ENCODE data around the gene TSPEAR. TPM values are rescaled to one million over a fixed set of nuclear protein-coding genes. Genes with fewer than 3 reads are reported as not detected.
A peak's percentile ranks its signal among the peaks of the same experiment; 100 is the strongest.

Gene TSPEAR
- total and polyA plus RNA-seq, 2 donors from 2014 or later, result 0.09 to 0.22 TPM

DNA sequence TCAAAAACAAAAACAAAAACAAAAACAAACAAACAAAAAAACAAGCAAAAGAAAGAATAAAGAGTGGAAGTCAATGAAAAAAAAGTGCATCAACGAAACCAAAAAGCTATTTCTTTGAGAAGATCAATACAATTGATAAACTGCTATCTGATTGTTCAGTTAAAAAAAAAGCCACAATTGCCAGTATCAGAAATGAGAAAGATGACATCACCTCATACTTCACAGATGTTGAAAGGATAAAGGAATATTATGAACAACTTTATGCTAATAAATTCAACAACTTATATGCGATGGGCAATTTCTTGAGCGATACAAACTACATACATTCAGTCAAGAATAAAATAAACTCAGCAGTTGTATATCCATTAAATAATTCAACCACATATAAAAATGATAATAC is 258.3 kb downstream of the TSPEAR start:
- Histone ChIP-seq H3K27me3 (ENCODE audit: control insufficient read depth, insufficient read depth, low read length) (no peaks in the 10 kb centered on the region), H3K36me3 (ENCODE audit: control insufficient read depth in 2 of 3, insufficient read depth in 3 of 3, low read length in 3 of 3) (no peaks in the 10 kb centered on the region), H3K4me3 (ENCODE audit: low read length in 3 of 3) (no peak overlapping the region), H3K9me3 (ENCODE audit: control insufficient read depth in 2 of 3, insufficient read depth in 1 of 3, low read length in 3 of 3) (peaks cover 0 to 14% (median 0%) of the 10 kb centered on the region in 3 donors), H3K9ac (ENCODE audit: low read length in 3 of 3) (no peak overlapping the region), H3K27ac (ENCODE audit: low read depth in 2 of 2, low read length in 2 of 2) (no peak overlapping the region), H3K4me1 (ENCODE audit: control insufficient read depth in 2 of 3, insufficient read depth in 2 of 3, low read depth in 1 of 3, low read length in 3 of 3) (no peaks in the 10 kb centered on the region)
- TF ChIP-seq, protein P1, sequence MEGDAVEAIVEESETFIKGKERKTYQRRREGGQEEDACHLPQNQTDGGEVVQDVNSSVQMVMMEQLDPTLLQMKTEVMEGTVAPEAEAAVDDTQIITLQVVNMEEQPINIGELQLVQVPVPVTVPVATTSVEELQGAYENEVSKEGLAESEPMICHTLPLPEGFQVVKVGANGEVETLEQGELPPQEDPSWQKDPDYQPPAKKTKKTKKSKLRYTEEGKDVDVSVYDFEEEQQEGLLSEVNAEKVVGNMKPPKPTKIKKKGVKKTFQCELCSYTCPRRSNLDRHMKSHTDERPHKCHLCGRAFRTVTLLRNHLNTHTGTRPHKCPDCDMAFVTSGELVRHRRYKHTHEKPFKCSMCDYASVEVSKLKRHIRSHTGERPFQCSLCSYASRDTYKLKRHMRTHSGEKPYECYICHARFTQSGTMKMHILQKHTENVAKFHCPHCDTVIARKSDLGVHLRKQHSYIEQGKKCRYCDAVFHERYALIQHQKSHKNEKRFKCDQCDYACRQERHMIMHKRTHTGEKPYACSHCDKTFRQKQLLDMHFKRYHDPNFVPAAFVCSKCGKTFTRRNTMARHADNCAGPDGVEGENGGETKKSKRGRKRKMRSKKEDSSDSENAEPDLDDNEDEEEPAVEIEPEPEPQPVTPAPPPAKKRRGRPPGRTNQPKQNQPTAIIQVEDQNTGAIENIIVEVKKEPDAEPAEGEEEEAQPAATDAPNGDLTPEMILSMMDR (IDR thresholded peaks at IDR 0.05; ENCODE audit: borderline replicate concordance, extremely low read depth, insufficient read depth), result no peak
- FAIRE-seq, result no peak
- DNase-seq, result no peak
- intact Hi-C loops (cut with DNase I), result no loop called here

- H3K36me3 ChIP-seq (ENCODE audit: control insufficient read depth in 2 of 3, insufficient read depth in 3 of 3, low read length in 3 of 3), result no peaks in the 10 kb centered on the region
- intact Hi-C loops (cut with DNase I), result no loop called here
- no peaks in the 10 kb centered on the region for H3K4me1 ChIP-seq (ENCODE audit: control insufficient read depth in 2 of 3, insufficient read depth in 2 of 3, low read depth in 1 of 3, low read length in 3 of 3)
- TF ChIP-seq, protein P1 (IDR thresholded peaks at IDR 0.05; ENCODE audit: borderline replicate concordance, extremely low read depth, insufficient read depth), result no peak
- H3K27ac ChIP-seq (ENCODE audit: low read depth in 2 of 2, low read length in 2 of 2), result no peak overlapping the region
- H3K4me3 ChIP-seq (ENCODE audit: low read length in 3 of 3), result no peak overlapping the region
- no peaks in the 10 kb centered on the region for H3K27me3 ChIP-seq (ENCODE audit: control insufficient read depth, insufficient read depth, low read length)
- DNase-seq (peak in 1 of 5 donors; percentile 54), FAIRE-seq (no peak)
- peaks cover 0 to 14% (median 0%) of the 10 kb centered on the region in 3 donors for H3K9me3 ChIP-seq (ENCODE audit: control insufficient read depth in 2 of 3, insufficient read depth in 1 of 3, low read length in 3 of 3)
- no peak overlapping the region for H3K9ac ChIP-seq (ENCODE audit: low read length in 3 of 3)
Observed at GRCh38 chr21:44450999-44451398, 260.4 kb downstream of the TSPEAR start.

DNA sequence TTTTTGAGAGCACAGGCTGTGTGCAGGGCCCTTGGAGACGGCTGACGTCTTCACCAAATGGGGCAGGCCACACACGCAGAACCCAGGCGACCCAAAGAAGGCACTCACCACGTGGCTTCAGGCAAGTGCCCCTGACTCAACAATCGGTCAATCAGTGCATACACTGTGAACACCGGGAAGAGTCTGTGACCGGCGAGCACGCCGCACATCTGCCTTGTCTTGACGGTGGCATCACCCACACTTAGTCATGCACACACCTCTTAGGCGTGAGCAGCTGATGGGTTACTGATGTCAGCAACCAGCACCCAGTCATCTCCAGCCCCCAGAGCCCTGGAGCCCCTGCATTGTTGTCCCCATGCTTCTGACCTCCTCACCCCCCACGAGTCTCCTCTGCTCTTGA is 261.0 kb downstream of the TSPEAR start:
- TF ChIP-seq, protein P1 (IDR thresholded peaks at IDR 0.05; ENCODE audit: borderline replicate concordance, extremely low read depth, insufficient read depth), result no peak
- no peak overlapping the region for H3K4me3 ChIP-seq (ENCODE audit: low read length in 3 of 3)
- FAIRE-seq (no peak), DNase-seq (peak in 1 of 5 donors; percentile 44)
- H3K27ac ChIP-seq (ENCODE audit: low read depth in 2 of 2, low read length in 2 of 2), result no peak overlapping the region
- H3K36me3 ChIP-seq (ENCODE audit: control insufficient read depth in 2 of 3, insufficient read depth in 3 of 3, low read length in 3 of 3), result no peaks in the 10 kb centered on the region
- peaks cover 0 to 14% (median 0%) of the 10 kb centered on the region in 3 donors for H3K9me3 ChIP-seq (ENCODE audit: control insufficient read depth in 2 of 3, insufficient read depth in 1 of 3, low read length in 3 of 3)
- intact Hi-C loops (cut with DNase I), result no loop called here
- H3K4me1 ChIP-seq (ENCODE audit: control insufficient read depth in 2 of 3, insufficient read depth in 2 of 3, low read depth in 1 of 3, low read length in 3 of 3), result no peaks in the 10 kb centered on the region
- no peaks in the 10 kb centered on the region for H3K27me3 ChIP-seq (ENCODE audit: control insufficient read depth, insufficient read depth, low read length)
- no peak overlapping the region for H3K9ac ChIP-seq (ENCODE audit: low read length in 3 of 3)

Measured in kidney (tissue), 14 donors.